ENCODE data around the gene PSMD13. TPM values are rescaled to one million over a fixed set of nuclear protein-coding genes. Genes with fewer than 3 reads are reported as not detected.

The PSMD13 gene
- polyA plus RNA-seq, 1 donor (not counting 4 experiments of a cell fraction or from before 2014, with no cell fraction given) = 184 TPM

DNA sequence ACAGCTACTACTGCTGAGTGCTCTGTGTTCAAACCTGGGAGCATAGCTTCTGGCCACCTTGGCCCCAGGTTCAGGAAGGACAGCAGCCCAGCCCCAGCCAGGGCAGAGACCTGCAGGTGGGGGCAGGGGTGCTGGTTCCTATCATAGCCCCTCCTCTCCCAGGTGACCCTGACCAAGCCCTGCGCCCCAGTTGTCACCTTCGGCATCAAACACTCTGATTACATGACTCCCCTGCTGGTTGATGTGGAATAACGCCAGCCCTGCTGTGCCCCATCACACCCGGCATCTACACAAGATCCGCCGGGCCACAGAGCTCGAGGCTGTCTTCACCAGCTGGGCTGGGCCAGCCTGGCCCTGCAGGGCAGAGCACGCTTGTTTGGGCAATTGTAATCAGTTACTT, 37.0 kb upstream of the PSMD13 start:
- Histone ChIP-seq H3K9ac (ENCODE audit: control insufficient read depth, extremely low read depth, insufficient read depth, low read length) (no peak overlapping the region), H3K4me3 (ENCODE audit: control insufficient read depth in 2 of 3, extremely low read depth in 1 of 3, insufficient read depth in 2 of 3, low read depth in 1 of 3, low read length in 3 of 3) (no peak overlapping the region), H3K4me2 (ENCODE audit: control insufficient read depth, extremely low read depth, insufficient read depth, low read depth, low read length) (no peak overlapping the region), H3K4me1 (ENCODE audit: control insufficient read depth, extremely low read depth, insufficient read depth, low read length) (no peaks in the 10 kb centered on the region), H4K20me1 (ENCODE audit: control insufficient read depth, extremely low read depth, insufficient read depth, low read length) (no peaks in the 10 kb centered on the region), H2AFZ (ENCODE audit: control insufficient read depth, low read length) (no peak overlapping the region), H3K79me2 (ENCODE audit: control insufficient read depth, insufficient read depth, low read length) (peaks cover 14% of the 10 kb centered on the region), H3K27ac (ENCODE audit: control insufficient read depth, insufficient read depth, low read length) (no peak overlapping the region), H3K9me3 (ENCODE audit: control insufficient read depth, low read depth, low read length) (no peaks in the 10 kb centered on the region), H3K9me1 (ENCODE audit: control insufficient read depth, extremely low read depth, insufficient read depth, low read length) (no peaks in the 10 kb centered on the region), H3K36me3 (ENCODE audit: control insufficient read depth in 2 of 2, extremely low read depth in 1 of 2, insufficient read depth in 2 of 2, low read length in 2 of 2) (peaks cover 12 to 19% of the 10 kb centered on the region in 2 experiments), H3K27me3 (ENCODE audit: control insufficient read depth, extremely low read depth, insufficient read depth, low read length) (no peaks in the 10 kb centered on the region)
- TF ChIP-seq CTCF (optimal IDR thresholded peaks at IDR 0.05 in 1 of 3, IDR thresholded peaks at IDR 0.05 in 1 of 3, conservative IDR thresholded peaks at IDR 0.05 in 1 of 3; ENCODE audit: extremely low read depth in 1 of 3, insufficient read depth in 2 of 3, low read length in 3 of 3) = no peak
- TF ChIP-seq EZH2 (IDR thresholded peaks at IDR 0.05; ENCODE audit: low read length) = no peak
- FAIRE-seq (no peak), DNase-seq (ENCODE audit: low read depth, low spot score) (no peak)
- dilution Hi-C loops (cut with MboI; ENCODE audit: extremely low pct_ligation_motif_present, low sequenced_read_pairs) = no loop called here

GRCh38 chr11:200224-201003, 36.4 kb upstream of the PSMD13 start:
- DNase-seq (ENCODE audit: low read depth, low spot score) (no peak), FAIRE-seq (no peak)
- dilution Hi-C loops (cut with MboI; ENCODE audit: extremely low pct_ligation_motif_present, low sequenced_read_pairs) = no loop called here
- no peaks in the 10 kb centered on the region for H3K27me3 ChIP-seq (ENCODE audit: control insufficient read depth, extremely low read depth, insufficient read depth, low read length)
- H3K36me3 ChIP-seq (ENCODE audit: control insufficient read depth in 2 of 2, extremely low read depth in 1 of 2, insufficient read depth in 2 of 2, low read length in 2 of 2) = peaks cover 19 to 25% of the 10 kb centered on the region in 2 experiments
- TF ChIP-seq EZH2 (IDR thresholded peaks at IDR 0.05; ENCODE audit: low read length) (no peak), CTCF (optimal IDR thresholded peaks at IDR 0.05 in 1 of 3, IDR thresholded peaks at IDR 0.05 in 1 of 3, conservative IDR thresholded peaks at IDR 0.05 in 1 of 3; ENCODE audit: extremely low read depth in 1 of 3, insufficient read depth in 2 of 3, low read length in 3 of 3) (no peak)
- no peak overlapping the region for H3K27ac ChIP-seq (ENCODE audit: control insufficient read depth, insufficient read depth, low read length)
- no peak overlapping the region for H3K4me2 ChIP-seq (ENCODE audit: control insufficient read depth, extremely low read depth, insufficient read depth, low read depth, low read length)
- no peak overlapping the region for H3K4me3 ChIP-seq (ENCODE audit: control insufficient read depth in 2 of 3, extremely low read depth in 1 of 3, insufficient read depth in 2 of 3, low read depth in 1 of 3, low read length in 3 of 3)
- no peaks in the 10 kb centered on the region for H3K9me3 ChIP-seq (ENCODE audit: control insufficient read depth, low read depth, low read length)
- no peak overlapping the region for H3K9ac ChIP-seq (ENCODE audit: control insufficient read depth, extremely low read depth, insufficient read depth, low read length)
- H2AFZ ChIP-seq (ENCODE audit: control insufficient read depth, low read length) = no peak overlapping the region
- peaks cover under 1% of the 10 kb centered on the region for H4K20me1 ChIP-seq (ENCODE audit: control insufficient read depth, extremely low read depth, insufficient read depth, low read length)
- H3K4me1 ChIP-seq (ENCODE audit: control insufficient read depth, extremely low read depth, insufficient read depth, low read length) = no peaks in the 10 kb centered on the region
- H3K79me2 ChIP-seq (ENCODE audit: control insufficient read depth, insufficient read depth, low read length) = peaks cover 20% of the 10 kb centered on the region
- H3K9me1 ChIP-seq (ENCODE audit: control insufficient read depth, extremely low read depth, insufficient read depth, low read length) = no peaks in the 10 kb centered on the region

All from keratinocyte (primary cell).